ENCODE data around the gene STAT4. TPM values are rescaled to one million over a fixed set of nuclear protein-coding genes. Genes with fewer than 3 reads are reported as not detected.

Gene STAT4
- total RNA-seq, 1 donor from 2014 or later: 1.6 TPM

- TF ChIP-seq CTCF (IDR thresholded peaks at IDR 0.05; ENCODE audit: insufficient read depth, low read depth, low read length) (no peak), EZH2 (IDR thresholded peaks at IDR 0.05; ENCODE audit: insufficient read depth, low read length) (no peak)
- peaks cover 3% of the 10 kb centered on the region for H3K9me3 Mint-ChIP-seq (ENCODE audit: unreplicated experiment)
- DNase-seq (ENCODE audit: low read depth) (no peak), FAIRE-seq (no peak)
- Histone ChIP-seq H3K9ac (ENCODE audit: low read length) (no peak overlapping the region), H3K79me2 (ENCODE audit: insufficient read depth, low read length) (no peaks in the 10 kb centered on the region), H3K27ac (ENCODE audit: low read depth, low read length) (no peak overlapping the region), H3K4me2 (ENCODE audit: low read length) (no peak overlapping the region), H3K36me3 (ENCODE audit: insufficient read depth, low read length) (no peaks in the 10 kb centered on the region), H3K4me1 (ENCODE audit: insufficient read depth, low read length) (no peaks in the 10 kb centered on the region), H3K9me3 (ENCODE audit: insufficient read depth, low read depth, low read length) (no peaks in the 10 kb centered on the region), H3K4me3 (ENCODE audit: insufficient read depth, low read depth, low read length) (no peak overlapping the region), H3K27me3 (ENCODE audit: insufficient read depth, low read length) (no peaks in the 10 kb centered on the region), H2AFZ (ENCODE audit: low read depth, low read length) (no peak overlapping the region), H4K20me1 (ENCODE audit: insufficient read depth, low read length) (no peaks in the 10 kb centered on the region)
- H3K27me3 Mint-ChIP-seq (ENCODE audit: low read depth, unreplicated experiment): peaks cover 5% of the 10 kb centered on the region
- no peak overlapping the region for H3K27ac Mint-ChIP-seq (ENCODE audit: unreplicated experiment)
- no peaks in the 10 kb centered on the region for H3K36me3 Mint-ChIP-seq (ENCODE audit: low read depth, unreplicated experiment)
- H3K4me3 Mint-ChIP-seq (ENCODE audit: unreplicated experiment): no peak overlapping the region
- no peaks in the 10 kb centered on the region for H3K4me1 Mint-ChIP-seq (ENCODE audit: low read depth, unreplicated experiment)
Observed at GRCh38 chr2:191127235-191127634, 23.6 kb downstream of the STAT4 start.

DNA sequence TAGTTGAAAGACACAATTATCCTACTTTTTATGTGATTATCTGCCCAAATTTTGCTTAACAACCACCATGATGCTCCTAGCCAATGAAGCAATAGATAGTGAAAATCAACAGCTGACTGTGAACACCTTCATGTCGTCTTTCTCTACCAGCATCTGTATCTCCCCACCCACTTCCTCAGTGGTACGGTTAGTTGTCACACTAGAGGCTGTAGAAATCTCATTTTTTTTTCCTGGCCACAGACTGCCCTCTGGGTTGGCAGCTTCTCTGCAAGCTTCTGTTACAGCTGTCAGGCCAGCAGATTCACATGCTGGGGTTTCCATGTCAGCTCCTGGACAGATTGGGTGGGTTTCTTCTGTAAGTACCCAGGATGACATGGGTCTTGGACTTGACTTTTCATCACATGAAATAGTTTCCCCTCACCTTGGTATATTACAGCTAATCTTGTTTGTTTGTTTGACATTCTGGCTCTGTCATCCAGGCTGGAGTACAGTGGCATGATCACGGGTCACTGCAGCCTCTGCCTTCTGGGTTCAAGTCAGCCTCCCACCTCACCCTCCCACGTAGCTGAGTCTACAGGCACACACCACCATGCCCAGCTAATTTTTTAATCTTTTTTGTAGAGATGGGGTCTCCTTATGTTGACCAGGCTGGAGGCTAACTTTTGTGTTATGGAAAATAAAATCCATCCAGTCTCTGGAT is 24.3 kb downstream of the STAT4 start:
- Histone ChIP-seq H3K9me3 (ENCODE audit: insufficient read depth, low read depth, low read length) (no peaks in the 10 kb centered on the region), H3K4me3 (ENCODE audit: insufficient read depth, low read depth, low read length) (no peak overlapping the region), H3K27me3 (ENCODE audit: insufficient read depth, low read length) (no peaks in the 10 kb centered on the region), H3K27ac (ENCODE audit: low read depth, low read length) (no peak overlapping the region), H4K20me1 (ENCODE audit: insufficient read depth, low read length) (no peaks in the 10 kb centered on the region), H3K4me1 (ENCODE audit: insufficient read depth, low read length) (no peaks in the 10 kb centered on the region), H3K9ac (ENCODE audit: low read length) (no peak overlapping the region), H2AFZ (ENCODE audit: low read depth, low read length) (no peak overlapping the region), H3K36me3 (ENCODE audit: insufficient read depth, low read length) (no peaks in the 10 kb centered on the region), H3K4me2 (ENCODE audit: low read length) (no peak overlapping the region), H3K79me2 (ENCODE audit: insufficient read depth, low read length) (no peaks in the 10 kb centered on the region)
- no peak overlapping the region for H3K27ac Mint-ChIP-seq (ENCODE audit: unreplicated experiment)
- no peak for DNase-seq (ENCODE audit: low read depth)
- no peaks in the 10 kb centered on the region for H3K4me1 Mint-ChIP-seq (ENCODE audit: low read depth, unreplicated experiment)
- no peak overlapping the region for H3K4me3 Mint-ChIP-seq (ENCODE audit: unreplicated experiment)
- H3K36me3 Mint-ChIP-seq (ENCODE audit: low read depth, unreplicated experiment): no peaks in the 10 kb centered on the region
- TF ChIP-seq EZH2 (IDR thresholded peaks at IDR 0.05; ENCODE audit: insufficient read depth, low read length): no peak
- TF ChIP-seq CTCF (IDR thresholded peaks at IDR 0.05; ENCODE audit: insufficient read depth, low read depth, low read length): no peak
- peaks cover 3% of the 10 kb centered on the region for H3K9me3 Mint-ChIP-seq (ENCODE audit: unreplicated experiment)
- H3K27me3 Mint-ChIP-seq (ENCODE audit: low read depth, unreplicated experiment): peaks cover 5% of the 10 kb centered on the region
- no peak for FAIRE-seq

DNA sequence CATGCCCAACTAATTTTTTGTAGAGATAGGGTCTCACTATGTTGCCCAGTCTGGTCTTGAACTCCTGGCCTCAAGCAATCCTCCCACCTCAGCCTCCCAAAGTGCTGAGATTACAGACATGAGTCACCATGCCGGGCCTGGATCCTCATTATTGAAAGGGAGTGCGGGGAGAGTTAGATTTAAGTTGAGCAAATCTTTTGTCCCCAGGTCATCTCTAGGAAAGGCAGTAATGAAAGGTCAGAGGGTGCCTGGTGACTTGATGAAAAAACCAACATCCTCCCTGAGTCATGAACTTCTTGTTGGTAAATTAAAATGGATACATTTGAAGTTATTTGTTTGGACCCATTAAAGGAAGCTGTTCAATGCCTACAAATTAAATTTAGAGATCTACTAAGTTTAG is 25.1 kb downstream of the STAT4 start:
- H4K20me1 ChIP-seq (ENCODE audit: insufficient read depth, low read length): no peaks in the 10 kb centered on the region
- no peak overlapping the region for H3K9ac ChIP-seq (ENCODE audit: low read length)
- Mint-ChIP-seq H3K4me1 (ENCODE audit: low read depth, unreplicated experiment) (no peaks in the 10 kb centered on the region), H3K27me3 (ENCODE audit: low read depth, unreplicated experiment) (peaks cover 5% of the 10 kb centered on the region), H3K27ac (ENCODE audit: unreplicated experiment) (no peak overlapping the region), H3K36me3 (ENCODE audit: low read depth, unreplicated experiment) (no peaks in the 10 kb centered on the region), H3K4me3 (ENCODE audit: unreplicated experiment) (no peak overlapping the region), H3K9me3 (ENCODE audit: unreplicated experiment) (peaks cover 3% of the 10 kb centered on the region)
- no peaks in the 10 kb centered on the region for H3K36me3 ChIP-seq (ENCODE audit: insufficient read depth, low read length)
- no peak overlapping the region for H3K4me2 ChIP-seq (ENCODE audit: low read length)
- no peak overlapping the region for H3K4me3 ChIP-seq (ENCODE audit: insufficient read depth, low read depth, low read length)
- no peaks in the 10 kb centered on the region for H3K9me3 ChIP-seq (ENCODE audit: insufficient read depth, low read depth, low read length)
- no peak overlapping the region for H2AFZ ChIP-seq (ENCODE audit: low read depth, low read length)
- H3K27me3 ChIP-seq (ENCODE audit: insufficient read depth, low read length): no peaks in the 10 kb centered on the region
- FAIRE-seq (no peak), DNase-seq (ENCODE audit: low read depth) (no peak)
- H3K4me1 ChIP-seq (ENCODE audit: insufficient read depth, low read length): no peaks in the 10 kb centered on the region
- TF ChIP-seq EZH2 (IDR thresholded peaks at IDR 0.05; ENCODE audit: insufficient read depth, low read length): no peak
- no peak for TF ChIP-seq CTCF (IDR thresholded peaks at IDR 0.05; ENCODE audit: insufficient read depth, low read depth, low read length)
- no peaks in the 10 kb centered on the region for H3K79me2 ChIP-seq (ENCODE audit: insufficient read depth, low read length)
- H3K27ac ChIP-seq (ENCODE audit: low read depth, low read length): no peak overlapping the region
